Measurements from ENCODE around the gene TREML2. TPM values are rescaled to one million over a fixed set of nuclear protein-coding genes. Genes with fewer than 3 reads are reported as not detected.

The TREML2 gene
- total RNA-seq, 2 donors from 2014 or later = 0.17 TPM; not detected in 1

DNA sequence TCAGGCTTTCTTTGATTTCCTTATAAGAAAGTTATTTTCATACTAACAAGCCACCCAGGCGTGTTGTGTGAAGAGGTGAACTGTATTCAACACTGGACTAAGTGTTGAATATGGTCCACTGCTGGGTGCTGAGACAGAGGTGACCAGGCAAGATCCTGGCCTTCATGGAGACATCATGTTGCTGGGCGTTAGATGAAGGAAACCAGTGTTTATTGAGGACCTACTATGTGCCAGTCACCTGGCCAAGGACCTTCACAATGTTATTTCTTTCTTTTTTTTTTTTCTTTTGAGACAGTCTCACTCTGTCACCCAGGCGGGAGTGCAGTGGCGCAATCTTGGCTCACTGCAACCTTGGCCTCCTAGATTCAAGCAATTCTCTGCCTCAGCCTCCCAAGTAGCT, 44.9 kb downstream of the TREML2 start:
- H3K27me3 ChIP-seq (replicated peaks; ENCODE audit: insufficient read depth) = no peaks in the 10 kb centered on the region
- WGBS = 95% methylated on average over 4 of the region's 4 CpGs
- no peak overlapping the region for H3K27ac ChIP-seq
- no peaks in the 10 kb centered on the region for H3K4me1 ChIP-seq (replicated peaks)
- H3K9me3 ChIP-seq = no peaks in the 10 kb centered on the region
- no peak for DNase-seq (ENCODE audit: low spot score)
- no peaks in the 10 kb centered on the region for H3K36me3 ChIP-seq
- H3K4me3 ChIP-seq = no peak overlapping the region
- no peak for TF ChIP-seq POLR2AphosphoS5 (IDR thresholded peaks at IDR 0.05)
- no peak for TF ChIP-seq POLR2A (IDR thresholded peaks at IDR 0.05)
- no peak for TF ChIP-seq CTCF (IDR thresholded peaks at IDR 0.05)
- intact Hi-C loops (cut with DNase I) = no loop called here

- TF ChIP-seq POLR2A (IDR thresholded peaks at IDR 0.05) = no peak
- no peak for TF ChIP-seq CTCF (IDR thresholded peaks at IDR 0.05)
- TF ChIP-seq POLR2AphosphoS5 (IDR thresholded peaks at IDR 0.05) = no peak
- Histone ChIP-seq H3K27me3 (replicated peaks; ENCODE audit: insufficient read depth) (no peaks in the 10 kb centered on the region), H3K4me3 (no peak overlapping the region), H3K36me3 (no peaks in the 10 kb centered on the region), H3K4me1 (replicated peaks) (no peaks in the 10 kb centered on the region), H3K27ac (no peak overlapping the region), H3K9me3 (no peaks in the 10 kb centered on the region)
- intact Hi-C loops (cut with DNase I) = no loop called here
- WGBS = 45% methylated on average over 7 of the region's 7 CpGs
- DNase-seq (ENCODE audit: low spot score) = no peak
Measured at GRCh38 chr6:41155132-41155805, 45.7 kb downstream of the TREML2 start.

- no peaks in the 10 kb centered on the region for H3K9me3 ChIP-seq
- no peak for DNase-seq (ENCODE audit: low spot score)
- no peak within 1 kb of the TSS for H3K4me3 ChIP-seq
- no peak within 1 kb of the TSS for H3K27ac ChIP-seq
- no peaks in the 10 kb centered on the region for H3K4me1 ChIP-seq (replicated peaks)
- intact Hi-C loops (cut with DNase I) = no loop called here
- no peaks in the 10 kb centered on the region for H3K36me3 ChIP-seq
- TF ChIP-seq POLR2AphosphoS5 (IDR thresholded peaks at IDR 0.05) (no peak), CTCF (IDR thresholded peaks at IDR 0.05) (no peak), POLR2A (IDR thresholded peaks at IDR 0.05) (no peak)
- 65% methylated on average over 4 of the region's 5 CpGs for WGBS
- H3K27me3 ChIP-seq (replicated peaks; ENCODE audit: insufficient read depth) = no peaks in the 10 kb centered on the region
Measured at GRCh38 chr6:41153992-41154625, 46.8 kb downstream of the TREML2 start, which contains the start of gene TREML1. TREML1 (minus strand) TSS chr6:41154347; CDS start chr6:41154288, 59 bp downstream.

DNA sequence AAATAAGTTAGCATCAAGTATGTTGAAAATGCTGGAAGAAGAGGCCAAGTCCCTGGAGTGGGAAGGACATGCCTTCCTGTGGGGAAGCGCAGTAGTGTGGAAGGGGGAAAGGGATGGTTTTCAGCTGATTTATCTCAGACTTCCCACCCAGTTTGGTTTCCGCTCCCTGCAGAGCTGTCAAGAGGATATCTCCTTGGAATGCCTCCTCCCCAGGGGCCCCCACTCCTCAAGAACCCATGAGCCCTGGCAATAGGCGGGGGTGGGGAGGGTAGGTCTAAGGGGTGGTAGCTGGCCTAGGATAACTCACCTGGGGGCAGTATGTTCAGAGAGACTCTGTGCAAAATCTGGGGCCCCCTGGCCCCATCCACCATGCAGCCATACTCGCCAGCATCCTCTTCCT, 47.5 kb downstream of the TREML2 start:
- TF ChIP-seq POLR2AphosphoS5 (IDR thresholded peaks at IDR 0.05) = no peak
- no peak for TF ChIP-seq POLR2A (IDR thresholded peaks at IDR 0.05)
- no peak for TF ChIP-seq CTCF (IDR thresholded peaks at IDR 0.05)
- Histone ChIP-seq H3K36me3 (no peaks in the 10 kb centered on the region), H3K9me3 (no peaks in the 10 kb centered on the region), H3K27ac (no peak overlapping the region), H3K4me1 (replicated peaks) (no peaks in the 10 kb centered on the region), H3K27me3 (replicated peaks; ENCODE audit: insufficient read depth) (no peaks in the 10 kb centered on the region), H3K4me3 (no peak overlapping the region)
- intact Hi-C loops (cut with DNase I) = no loop called here
- DNase-seq (ENCODE audit: low spot score) = no peak
- 89% methylated on average over 4 of the region's 4 CpGs for WGBS

GRCh38 chr6:41150671-41151070, 50.3 kb downstream of the TREML2 start:
- H3K36me3 ChIP-seq = no peaks in the 10 kb centered on the region
- no peaks in the 10 kb centered on the region for H3K27me3 ChIP-seq (replicated peaks; ENCODE audit: insufficient read depth)
- H3K9me3 ChIP-seq = no peaks in the 10 kb centered on the region
- no peak for DNase-seq (ENCODE audit: low spot score)
- 82% methylated on average over 1 of the region's 1 CpG for WGBS
- no peak overlapping the region for H3K4me3 ChIP-seq
- no peaks in the 10 kb centered on the region for H3K4me1 ChIP-seq (replicated peaks)
- H3K27ac ChIP-seq = no peak overlapping the region
- TF ChIP-seq CTCF (IDR thresholded peaks at IDR 0.05) (no peak), POLR2AphosphoS5 (IDR thresholded peaks at IDR 0.05) (no peak), POLR2A (IDR thresholded peaks at IDR 0.05) (no peak)
- intact Hi-C loops (cut with DNase I) = no loop called here
